HG02642 (cell line): Measurements from ENCODE around the gene MAPKAPK2.
"Not testable (repeated sequence)": the region's sequence is repeated elsewhere in the genome, so short reads cannot be mapped to it uniquely, and the experiment has no call there.

ENCODE experiments used
- ATAC-seq: cut with Tn5 transposase; IDR thresholded peaks from one replicate; pipeline ENCODE4 v1.9.1; 2021; ENCODE audit warnings: mild to moderate bottlenecking; ENCODE audit not compliant: unreplicated experiment, poor library complexity

The MAPKAPK2 gene

DNA sequence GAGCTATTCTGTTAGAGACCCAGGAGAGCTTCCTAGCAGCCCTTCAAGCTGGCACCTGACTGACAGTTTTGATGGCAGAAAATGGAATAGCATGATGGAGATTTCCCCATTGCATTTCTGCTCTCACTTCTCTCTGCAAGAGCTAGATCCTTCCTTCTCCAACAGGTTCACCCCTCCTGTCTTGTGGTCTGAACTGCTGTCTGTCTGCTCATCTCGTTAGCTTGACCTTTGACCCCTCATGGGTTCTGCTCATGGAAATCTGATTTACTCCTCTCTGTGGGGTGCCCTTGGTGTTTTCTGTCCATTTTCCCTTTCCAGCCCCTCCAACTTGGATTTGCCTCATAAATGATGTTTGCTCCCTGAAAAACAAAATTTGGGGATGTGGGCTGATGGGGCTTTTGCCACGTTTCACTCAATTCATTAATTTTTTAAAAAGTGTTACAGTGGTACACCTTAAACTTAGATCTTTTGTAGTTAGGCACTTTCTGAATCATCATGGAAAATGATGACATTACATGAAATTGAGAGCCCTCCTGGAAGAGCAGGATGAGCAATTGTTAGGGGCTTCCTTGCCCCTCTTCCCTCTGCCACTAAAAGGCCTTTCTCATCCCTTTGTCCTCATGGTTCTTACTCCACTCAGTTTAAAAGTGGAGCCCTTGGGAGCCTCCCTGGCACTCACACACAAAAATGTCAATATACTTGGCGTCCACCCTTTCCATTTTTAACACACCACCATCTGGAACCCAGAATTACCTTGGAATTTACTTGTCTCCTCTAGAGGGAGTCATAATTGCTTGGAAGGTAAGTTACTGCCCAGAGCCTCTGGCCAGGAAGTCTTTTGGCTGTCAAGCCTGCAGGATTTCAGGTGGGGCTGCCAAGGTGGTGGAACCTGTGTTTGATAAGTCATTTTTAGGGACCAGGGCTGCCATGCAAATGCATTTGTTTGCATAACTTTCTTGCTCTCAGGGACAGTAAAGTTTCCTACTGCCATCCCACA, 54.0 kb downstream of the MAPKAPK2 start:
- no peak for ATAC-seq

DNA sequence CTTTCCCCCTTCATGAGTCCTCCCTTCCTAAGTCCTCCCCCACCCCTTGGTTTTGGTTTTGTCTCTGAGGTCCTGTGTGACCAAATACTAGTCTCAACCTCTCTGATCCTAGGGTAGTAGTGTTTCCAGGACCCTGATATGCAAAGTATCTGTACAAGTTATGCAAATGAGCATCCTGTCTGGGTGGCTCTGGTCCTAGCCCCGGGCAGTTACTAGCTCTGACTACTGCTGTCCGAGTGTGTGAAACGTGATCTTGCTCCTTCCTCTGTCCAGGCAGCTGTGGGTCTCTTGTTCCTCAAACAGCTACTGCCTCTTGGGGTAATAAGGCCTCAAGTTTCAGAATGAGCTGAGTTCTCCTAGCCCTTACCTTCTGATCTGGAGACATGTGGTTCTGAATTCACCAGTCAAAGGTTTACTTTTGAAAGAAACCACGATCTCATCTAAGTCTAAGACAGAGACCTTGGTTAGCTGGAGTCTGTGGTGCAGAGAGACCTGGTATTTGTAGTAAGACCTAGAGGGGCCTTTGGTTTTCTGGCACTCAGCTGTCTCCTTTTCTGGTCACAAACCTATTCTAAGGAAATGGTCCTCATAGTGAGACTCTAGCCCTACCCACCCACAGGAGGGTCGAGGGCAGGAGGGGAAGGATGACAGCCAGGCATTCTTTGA, 54.8 kb downstream of the MAPKAPK2 start:
- ATAC-seq: peak; percentile 78

- ATAC-seq: no peak
These were observed 56.5 kb downstream of the MAPKAPK2 start for GRCh38 chr1:206741142-206741701.

DNA sequence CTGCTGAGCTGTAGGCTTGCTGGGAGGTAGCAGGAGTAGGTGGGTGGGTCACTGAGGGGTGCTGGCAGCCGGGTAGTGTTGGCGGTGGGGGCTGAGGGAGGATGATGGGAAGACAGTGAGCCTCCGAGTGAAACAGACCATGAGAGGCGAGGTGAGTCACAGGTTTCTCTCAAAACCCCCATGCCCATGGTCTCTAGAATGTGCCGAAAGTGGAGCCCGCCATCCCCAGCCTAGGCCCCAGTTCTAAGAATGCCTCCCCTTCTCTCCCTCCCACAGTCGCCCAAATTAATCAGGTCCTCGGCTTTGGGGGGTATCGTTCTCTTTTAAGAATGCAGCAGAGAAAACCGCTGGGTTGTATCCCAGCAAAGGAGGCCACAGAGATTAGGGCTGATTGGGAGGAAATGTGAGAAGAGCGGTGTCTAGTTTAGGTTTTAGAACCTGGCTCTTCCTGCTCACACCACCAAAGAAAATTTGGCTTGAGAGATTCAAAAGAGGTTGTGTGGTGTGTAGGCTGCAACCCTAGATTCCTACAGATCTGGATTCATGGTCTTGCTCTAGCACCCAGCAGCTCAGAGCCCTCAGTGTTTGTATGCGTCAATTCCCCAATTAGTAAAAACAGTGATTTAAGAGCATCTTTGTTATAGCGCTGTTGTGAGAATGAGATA, 58.1 kb downstream of the MAPKAPK2 start:
- ATAC-seq: no peak

DNA sequence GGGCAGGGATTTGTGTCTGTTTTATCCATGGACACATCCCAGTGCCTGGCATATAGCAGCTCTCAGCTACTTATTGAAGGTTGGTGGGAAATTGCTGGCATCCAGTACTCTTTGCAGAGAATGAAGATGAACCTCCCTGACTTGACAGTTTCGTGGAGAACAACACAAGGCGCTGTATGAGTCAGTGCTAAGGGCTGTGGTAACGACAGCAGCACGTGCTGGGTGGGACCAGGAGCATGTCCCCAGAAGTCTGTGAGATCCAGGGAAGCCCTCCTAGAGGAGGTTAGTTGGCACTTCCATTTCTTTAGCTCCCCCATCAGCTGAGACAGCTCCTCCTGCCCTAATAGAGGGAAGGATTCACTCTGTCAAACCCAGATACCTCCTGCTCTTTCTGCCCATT, 60.0 kb downstream of the MAPKAPK2 start:
- ATAC-seq: no peak

GRCh38 chr1:206745301-206745700, 60.6 kb downstream of the MAPKAPK2 start:
- ATAC-seq: no peak

- no peak for ATAC-seq
These were observed 63.8 kb downstream of the MAPKAPK2 start for GRCh38 chr1:206748348-206749030.

DNA sequence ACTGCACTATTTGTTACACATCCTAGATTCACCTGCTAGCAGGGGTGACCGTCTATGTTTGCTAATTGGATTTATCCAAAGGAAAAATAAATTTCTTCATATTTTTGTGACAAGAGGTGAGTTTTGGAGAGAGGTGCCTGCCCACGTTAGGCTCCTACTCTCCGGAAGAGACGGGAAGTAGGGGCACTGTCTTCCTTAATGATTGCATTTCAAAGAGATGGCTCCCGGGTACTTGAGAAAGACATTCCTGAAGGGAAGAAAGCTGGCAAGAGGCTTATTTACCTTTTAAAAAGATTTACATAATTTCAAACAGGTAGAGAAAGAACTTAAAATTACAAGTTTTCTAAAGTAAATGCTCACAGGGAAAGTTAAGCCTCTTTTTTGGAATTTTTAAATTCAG, 67.2 kb downstream of the MAPKAPK2 start:
- ATAC-seq: no peak

DNA sequence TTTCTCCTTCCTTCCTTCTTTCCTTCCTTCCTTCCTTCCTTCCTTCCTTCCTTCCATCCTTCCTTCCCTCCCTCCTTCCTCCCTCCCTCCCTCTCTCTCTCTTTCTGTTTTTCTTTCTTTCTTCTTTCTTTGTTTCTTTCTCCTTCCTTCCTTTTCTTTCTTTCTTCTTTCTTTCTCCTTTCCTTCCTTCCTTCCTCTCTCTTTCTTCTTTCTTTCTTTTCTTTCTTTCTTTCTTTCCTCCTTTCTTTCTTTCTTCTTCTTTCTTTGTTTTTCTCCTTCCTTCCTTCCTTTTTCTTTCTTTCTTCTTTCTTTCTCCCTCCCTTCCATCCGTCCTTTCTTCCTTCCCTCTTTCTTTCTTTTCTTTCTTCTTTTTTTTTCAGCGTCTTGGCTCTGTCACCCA, 67.8 kb downstream of the MAPKAPK2 start:
- no peak for ATAC-seq

GRCh38 chr1:206753141-206753540, 68.4 kb downstream of the MAPKAPK2 start:
- no peak for ATAC-seq

- ATAC-seq: no peak
These were observed 69.3 kb downstream of the MAPKAPK2 start for GRCh38 chr1:206754011-206754410.

DNA sequence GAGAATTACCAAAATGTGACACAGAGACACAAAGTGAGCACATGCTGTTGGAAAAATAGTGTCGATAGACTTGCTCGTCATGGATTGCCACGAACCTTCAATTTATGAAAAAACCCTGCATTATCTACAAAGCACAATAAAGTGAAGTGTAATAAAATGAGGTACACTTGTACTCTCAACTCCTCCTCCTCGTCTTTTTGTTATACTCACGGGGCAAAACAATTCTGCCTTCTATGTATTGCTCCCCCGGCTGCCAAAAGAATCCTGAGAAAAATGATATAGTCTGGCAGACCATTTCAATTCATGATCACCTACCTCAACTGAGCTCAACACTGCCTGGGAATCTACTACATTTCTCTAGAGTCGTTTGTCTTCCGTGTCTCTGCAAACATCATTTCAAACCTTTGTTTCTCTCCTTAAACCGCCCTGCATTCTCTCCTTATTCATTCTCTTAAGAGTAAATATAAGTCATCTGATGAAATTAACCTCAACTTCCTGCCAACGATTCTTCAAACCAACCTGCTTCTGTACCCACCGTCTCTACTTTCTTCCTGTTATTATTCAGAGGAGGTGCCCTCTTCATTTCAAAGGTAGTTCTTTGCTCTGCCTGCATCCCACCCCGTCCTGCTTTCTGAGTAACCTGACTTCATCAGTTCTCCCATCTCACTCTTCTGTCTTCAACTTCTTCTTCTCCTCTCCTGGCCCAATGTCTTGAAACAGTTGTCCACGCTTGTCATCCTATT, 73.0 kb downstream of the MAPKAPK2 start:
- no peak for ATAC-seq

- no peak for ATAC-seq
These were observed 75.9 kb downstream of the MAPKAPK2 start for GRCh38 chr1:206760590-206760989.

DNA sequence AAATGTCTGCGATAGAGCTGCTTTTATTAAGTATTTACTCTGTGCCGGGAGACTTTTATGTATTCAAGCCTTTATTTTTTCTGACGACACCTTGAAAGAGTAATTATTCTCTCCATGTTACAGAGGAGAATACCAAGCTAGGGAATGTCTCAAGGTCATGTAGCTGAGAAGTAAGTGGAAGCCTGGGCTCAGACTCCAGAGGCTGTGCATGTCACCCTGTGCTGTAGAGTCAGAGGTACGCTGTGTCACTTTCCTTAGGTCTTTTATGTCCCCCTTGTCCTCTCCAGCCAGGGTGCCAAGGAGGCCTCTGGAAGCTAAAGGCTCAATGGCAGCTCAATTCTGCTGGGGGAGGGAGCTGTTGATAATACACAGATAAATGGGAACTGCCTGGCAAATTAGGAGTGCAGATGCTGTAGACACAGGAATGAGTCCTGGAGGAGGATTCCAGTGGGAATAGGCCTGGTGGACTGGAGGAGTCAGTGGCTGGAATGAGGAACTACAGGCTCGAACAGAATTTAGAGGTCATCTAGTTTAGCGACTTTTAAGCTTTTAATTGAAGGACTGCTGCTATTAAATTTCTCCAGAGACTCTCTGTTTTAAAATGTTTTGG, 76.6 kb downstream of the MAPKAPK2 start:
- no peak for ATAC-seq

DNA sequence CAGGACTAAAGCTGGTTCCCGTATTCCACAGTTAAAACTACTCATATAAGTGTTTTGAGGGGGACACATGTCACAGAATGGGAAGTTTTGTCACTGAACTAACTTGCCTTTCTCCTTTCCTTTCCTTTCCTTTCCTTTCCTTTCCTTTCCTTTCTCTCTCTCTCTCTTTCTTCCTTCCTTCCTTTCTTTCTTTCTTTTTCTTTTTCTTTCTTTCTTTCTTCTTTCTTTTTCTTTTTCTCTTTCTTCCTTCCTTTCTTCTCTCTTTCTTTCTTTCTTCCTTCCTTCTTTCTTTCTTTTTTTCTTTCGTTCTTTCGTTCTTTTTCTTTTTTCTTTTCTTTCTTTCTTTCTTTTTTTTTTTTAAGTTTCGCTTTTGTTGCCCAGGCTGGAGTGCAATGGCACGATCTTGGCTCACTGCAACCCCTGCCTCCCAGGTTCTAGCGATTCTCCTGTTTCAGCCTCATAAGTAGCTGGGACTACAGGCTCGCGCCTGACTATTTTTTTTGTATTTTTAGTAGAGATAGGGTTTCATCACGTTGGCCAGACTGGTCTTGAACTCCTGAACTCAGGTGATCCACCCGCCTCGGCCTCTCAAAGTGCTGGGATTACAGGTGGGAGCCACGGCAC, 78.1 kb downstream of the MAPKAPK2 start:
- not testable (repeated sequence) for ATAC-seq

DNA sequence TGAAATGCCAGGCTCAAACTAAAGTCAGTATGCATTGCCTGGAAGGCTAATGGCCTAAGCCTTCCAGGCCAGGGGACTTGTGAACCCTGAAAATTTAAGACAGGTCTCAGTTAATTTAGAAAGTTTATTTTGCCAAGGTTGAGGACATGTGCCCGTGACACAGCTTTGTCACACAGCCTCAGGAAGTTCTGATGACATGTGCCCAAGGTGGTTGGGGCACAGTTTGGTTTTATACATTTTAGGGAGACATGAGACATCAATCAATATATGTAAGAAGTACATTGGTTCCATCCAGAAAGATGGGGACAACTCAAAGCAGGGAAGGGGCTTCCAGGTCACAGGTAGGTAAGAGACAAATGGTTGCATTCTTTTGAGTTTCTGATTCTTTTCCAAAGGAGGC, 81.1 kb downstream of the MAPKAPK2 start:
- ATAC-seq: not testable (repeated sequence)

DNA sequence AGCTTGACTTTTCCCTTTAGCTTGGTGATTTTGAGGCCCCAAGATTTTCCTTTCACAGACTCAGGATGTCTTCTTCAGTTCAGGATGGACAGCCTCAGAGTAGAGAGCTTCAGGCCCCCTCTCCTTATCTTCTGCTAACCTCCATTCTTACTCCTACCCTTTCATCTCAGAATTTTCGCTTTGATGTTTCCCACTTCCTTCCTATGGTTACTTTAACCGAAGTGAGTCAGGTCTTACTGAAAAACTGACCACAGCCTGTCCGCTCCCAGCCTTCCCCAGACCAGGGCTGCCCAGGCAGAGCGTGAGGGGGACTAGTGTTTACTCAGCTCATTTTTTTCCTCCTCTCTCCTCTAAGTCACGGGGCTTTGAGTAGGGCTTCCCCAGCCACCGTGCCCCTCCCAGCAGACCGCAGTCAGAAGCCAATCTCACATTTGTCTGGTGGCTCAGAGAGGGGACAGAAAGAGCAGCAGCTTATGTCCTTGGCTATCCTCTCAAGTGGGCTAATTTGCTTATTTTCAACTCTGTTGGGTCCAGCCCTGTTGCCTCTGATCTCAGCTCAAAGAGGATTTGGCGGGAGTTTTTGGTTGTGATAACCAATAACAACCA, 81.6 kb downstream of the MAPKAPK2 start:
- ATAC-seq: peak; percentile 54
